Neural crest cell (in vitro differentiated cells): Measurements from ENCODE around the gene PPP2R3B. TPM values are rescaled to one million over a fixed set of nuclear protein-coding genes. Genes with fewer than 3 reads are reported as not detected.

ENCODE experiments used
- DNase-seq: peaks from one replicate; pipeline ENCODE4 v3.0.0; 2021; ENCODE audit warnings: low read depth, mixed read lengths, low spot score
- H3K27ac Mint-ChIP-seq: one replicate; pipeline ENCODE4 v1.8.0; 2021; ENCODE audit warnings: mild to moderate bottlenecking, mixed read lengths; ENCODE audit not compliant: unreplicated experiment
- H3K27me3 Mint-ChIP-seq: 2 replicates; pipeline ENCODE4 v1.8.0; 2021; ENCODE audit warnings: low read depth, mild to moderate bottlenecking, mixed read lengths
- H3K36me3 Mint-ChIP-seq: 2 replicates; pipeline ENCODE4 v1.8.0; 2021; ENCODE audit warnings: low read depth, mild to moderate bottlenecking, mixed read lengths
- H3K4me1 Mint-ChIP-seq: 2 replicates; pipeline ENCODE4 v1.8.0; 2021; ENCODE audit warnings: mixed read lengths
- H3K4me3 Mint-ChIP-seq: one replicate; pipeline ENCODE4 v1.8.0; 2021; ENCODE audit warnings: mild to moderate bottlenecking, mixed read lengths
- H3K9me3 Mint-ChIP-seq: 2 replicates; pipeline ENCODE4 v1.8.0; 2021; ENCODE audit warnings: mixed read lengths
- total RNA-seq: library from RNA; stranded (reverse); gene quantifications from 2 replicates; pipeline ENCODE4 v1.2.1, GENCODE V29; 2021
- TF ChIP-seq, protein P1 (sequence below): fragments of 200-600 bp; sonication (generic); conservative IDR thresholded peaks from 2 replicates; pipeline ENCODE4 v1.5.0; 2021; ENCODE audit warnings: antibody characterized with exemption, mild to moderate bottlenecking

The PPP2R3B gene
- total RNA-seq, 1 donor from 2014 or later = 96.5 TPM

DNA sequence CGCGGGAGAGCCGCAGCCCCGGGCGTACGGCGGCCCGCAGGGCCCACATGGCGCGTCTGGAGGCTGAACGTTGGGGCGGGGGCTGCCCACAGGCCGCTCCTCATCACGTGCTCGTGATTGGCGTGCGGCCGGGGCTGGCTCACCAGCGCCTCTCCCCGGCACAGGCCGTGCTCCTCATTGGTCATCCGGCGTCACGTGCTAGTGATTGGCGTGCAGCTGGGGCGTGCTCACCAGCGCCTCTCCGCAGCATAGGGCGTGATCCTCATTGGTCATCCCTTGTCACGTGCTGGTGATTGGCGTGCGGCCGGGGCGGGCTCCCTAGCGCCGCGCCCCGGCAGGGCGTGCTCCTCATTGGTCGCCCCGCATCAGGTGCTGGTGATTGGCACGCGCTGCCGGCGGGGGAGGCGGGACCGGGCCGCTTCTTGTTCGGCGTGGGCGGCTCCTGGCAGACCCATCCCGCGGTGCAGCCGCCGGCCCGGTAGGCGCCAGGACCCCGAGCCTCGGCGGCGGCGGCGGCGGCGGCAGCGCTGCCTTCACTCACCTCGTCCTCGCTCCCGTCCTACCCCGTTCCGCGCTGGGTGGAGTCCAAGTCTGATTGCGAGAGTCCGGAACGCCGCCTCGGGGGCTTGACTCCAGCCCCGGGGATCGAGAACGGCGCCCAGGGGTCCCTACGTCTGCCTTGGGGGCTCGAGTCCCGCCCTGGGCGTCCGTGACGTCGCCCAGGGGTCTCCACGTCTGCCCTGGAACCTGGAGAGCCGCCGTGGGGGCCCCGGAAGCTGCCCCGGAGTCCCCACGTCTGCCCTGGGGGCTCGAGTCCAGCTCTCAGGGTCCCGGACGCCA, 67.7 kb downstream of the PPP2R3B start, which contains the start of gene GTPBP6:
Gene GTPBP6, minus strand, starts transcription at position 58 of the 840 bp plus-strand sequence. Its CDS starts 9 bp downstream, at position 49.
- H3K27me3 Mint-ChIP-seq = peaks cover 17% of the 10 kb centered on the region
- peak within 1 kb of the TSS; percentile 99 for H3K27ac Mint-ChIP-seq
- peaks cover 20% of the 10 kb centered on the region for H3K4me1 Mint-ChIP-seq
- TF ChIP-seq, protein P1, sequence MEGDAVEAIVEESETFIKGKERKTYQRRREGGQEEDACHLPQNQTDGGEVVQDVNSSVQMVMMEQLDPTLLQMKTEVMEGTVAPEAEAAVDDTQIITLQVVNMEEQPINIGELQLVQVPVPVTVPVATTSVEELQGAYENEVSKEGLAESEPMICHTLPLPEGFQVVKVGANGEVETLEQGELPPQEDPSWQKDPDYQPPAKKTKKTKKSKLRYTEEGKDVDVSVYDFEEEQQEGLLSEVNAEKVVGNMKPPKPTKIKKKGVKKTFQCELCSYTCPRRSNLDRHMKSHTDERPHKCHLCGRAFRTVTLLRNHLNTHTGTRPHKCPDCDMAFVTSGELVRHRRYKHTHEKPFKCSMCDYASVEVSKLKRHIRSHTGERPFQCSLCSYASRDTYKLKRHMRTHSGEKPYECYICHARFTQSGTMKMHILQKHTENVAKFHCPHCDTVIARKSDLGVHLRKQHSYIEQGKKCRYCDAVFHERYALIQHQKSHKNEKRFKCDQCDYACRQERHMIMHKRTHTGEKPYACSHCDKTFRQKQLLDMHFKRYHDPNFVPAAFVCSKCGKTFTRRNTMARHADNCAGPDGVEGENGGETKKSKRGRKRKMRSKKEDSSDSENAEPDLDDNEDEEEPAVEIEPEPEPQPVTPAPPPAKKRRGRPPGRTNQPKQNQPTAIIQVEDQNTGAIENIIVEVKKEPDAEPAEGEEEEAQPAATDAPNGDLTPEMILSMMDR = no peak
- H3K9me3 Mint-ChIP-seq = peaks cover 4% of the 10 kb centered on the region
- peaks cover 7% of the 10 kb centered on the region for H3K36me3 Mint-ChIP-seq
- peak within 1 kb of the TSS; percentile 100 for H3K4me3 Mint-ChIP-seq
- peak; percentile 93 for DNase-seq

DNA sequence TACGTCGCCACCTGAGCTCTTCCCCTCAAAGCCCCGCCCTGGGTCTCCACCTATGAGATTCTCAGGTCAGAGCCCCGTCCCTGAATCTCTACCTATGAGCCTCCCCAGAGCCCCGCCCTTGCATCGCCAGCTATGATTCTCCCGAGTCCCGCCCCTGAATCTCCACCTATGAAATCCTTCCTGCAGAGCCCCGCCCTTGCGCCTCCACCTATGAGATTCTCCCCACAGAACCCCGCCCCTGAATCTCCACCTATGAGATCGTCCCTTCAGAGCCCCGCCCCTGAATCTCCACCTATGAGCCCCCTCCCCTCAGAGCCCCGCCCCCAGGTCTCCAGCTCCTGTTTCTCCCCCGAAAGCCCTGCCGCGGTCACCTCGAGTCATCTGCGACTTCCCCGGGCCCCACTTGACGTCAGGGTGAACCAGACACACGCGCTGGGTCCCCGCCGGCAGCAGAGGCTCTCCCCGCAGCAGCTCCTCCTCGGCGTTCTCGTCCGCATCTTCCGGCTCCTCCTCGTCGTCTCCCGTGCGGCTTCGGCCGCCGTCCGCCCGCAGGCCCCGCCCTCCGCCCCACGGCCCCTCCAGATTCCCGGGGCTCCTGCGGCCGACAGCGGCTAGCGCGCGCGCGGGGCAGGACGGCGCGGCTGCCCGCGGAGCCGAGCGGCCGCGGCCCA, 68.5 kb downstream of the PPP2R3B start:
- Mint-ChIP-seq H3K27ac (peak overlapping the region; percentile 99), H3K4me3 (peak overlapping the region; percentile 100), H3K4me1 (peaks cover 13% of the 10 kb centered on the region), H3K27me3 (peaks cover 10% of the 10 kb centered on the region), H3K9me3 (peaks cover 4% of the 10 kb centered on the region), H3K36me3 (peaks cover 9% of the 10 kb centered on the region)
- peak; percentile 92 for DNase-seq
- TF ChIP-seq, protein P1 = no peak

DNA sequence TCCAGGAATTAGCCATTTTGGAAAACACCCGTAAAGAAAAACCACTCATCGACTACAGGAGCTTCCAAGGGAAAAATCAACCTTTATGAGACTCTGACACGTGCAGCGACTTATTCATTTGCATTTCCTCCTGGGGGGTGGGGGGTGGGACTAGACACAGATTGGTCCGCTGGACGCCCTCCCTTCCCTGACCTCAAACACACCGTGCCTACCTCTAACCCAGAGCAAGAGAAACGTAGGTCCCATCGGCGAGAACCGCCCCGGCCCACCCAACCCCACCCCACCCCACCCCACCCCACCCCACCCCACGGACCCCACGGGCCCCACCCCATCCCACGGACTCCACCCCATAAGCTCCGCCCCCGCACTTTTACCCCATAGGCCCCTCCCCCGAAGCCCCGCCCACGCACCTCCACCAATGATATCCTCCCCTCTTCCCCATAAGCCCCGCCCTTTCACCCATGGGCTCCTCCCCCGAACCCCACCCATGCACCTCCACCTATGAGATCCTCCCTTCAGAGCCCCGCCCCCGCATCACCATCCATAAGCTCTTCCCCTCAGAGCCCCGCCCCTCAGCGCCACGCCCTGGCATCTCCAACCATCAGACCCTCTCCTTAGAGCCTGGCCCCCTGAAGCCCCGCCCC, 69.2 kb downstream of the PPP2R3B start:
- TF ChIP-seq, protein P1 = no peak
- Mint-ChIP-seq H3K27me3 (peaks cover 7% of the 10 kb centered on the region), H3K9me3 (peaks cover 4% of the 10 kb centered on the region), H3K36me3 (peaks cover 8% of the 10 kb centered on the region), H3K4me3 (peak overlapping the region; percentile 100), H3K4me1 (peaks cover 11% of the 10 kb centered on the region), H3K27ac (peak overlapping the region; percentile 22)
- no peak for DNase-seq

DNA sequence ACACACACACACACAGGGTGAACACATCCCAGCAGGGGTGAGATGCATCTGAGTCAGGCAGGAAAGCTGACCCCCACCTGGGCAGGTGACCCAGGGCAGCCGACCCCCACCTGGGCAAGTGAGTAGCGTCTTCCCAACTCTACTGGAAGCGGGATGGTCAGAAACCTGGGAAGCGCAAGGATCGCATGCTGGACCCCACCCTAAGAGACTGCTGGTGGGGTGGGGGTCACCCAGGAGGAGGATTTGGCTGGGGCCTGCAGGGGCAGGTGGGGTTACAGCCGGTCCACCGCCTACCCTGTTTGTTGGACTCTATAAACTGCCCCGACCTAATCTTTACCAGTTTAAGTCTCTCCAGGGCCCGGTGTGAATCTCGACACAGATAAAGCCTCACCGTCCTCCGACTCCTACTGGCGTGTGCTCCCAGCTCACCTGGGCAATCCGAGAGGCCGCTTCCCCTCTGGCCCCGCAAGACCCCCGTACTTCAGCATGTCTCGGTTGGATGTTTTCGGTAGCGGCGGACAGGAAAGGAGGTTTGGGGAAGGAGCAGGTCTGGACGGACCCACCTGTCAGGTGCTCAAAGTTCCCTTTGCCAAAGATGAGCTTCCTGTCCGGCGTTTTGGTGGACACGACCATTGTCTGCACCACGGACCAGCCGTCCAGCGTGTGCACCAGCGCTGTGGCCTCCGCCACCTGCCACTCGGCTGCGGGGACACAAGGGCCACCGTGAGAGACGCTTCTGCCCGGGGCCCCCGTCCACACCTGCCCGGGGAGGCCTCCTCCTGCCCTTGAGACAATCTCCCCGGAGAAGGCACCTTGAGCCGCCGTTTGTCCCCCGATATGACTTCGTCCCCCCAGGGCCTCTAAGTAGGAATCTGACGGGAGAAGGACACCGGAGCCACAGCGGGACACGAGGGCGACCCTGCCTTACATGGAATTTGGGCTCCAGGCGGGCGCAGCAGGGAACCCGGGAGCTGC, 70.1 kb downstream of the PPP2R3B start:
- Mint-ChIP-seq H3K27ac (no peak overlapping the region), H3K9me3 (peaks cover 4% of the 10 kb centered on the region), H3K4me1 (peaks cover 11% of the 10 kb centered on the region), H3K36me3 (peaks cover 13% of the 10 kb centered on the region), H3K27me3 (peaks cover 10% of the 10 kb centered on the region), H3K4me3 (peak overlapping the region; percentile 73)
- TF ChIP-seq, protein P1 = no peak
- DNase-seq = no peak
